Thyroid gland (tissue), 4 donors: Measurements from ENCODE around the gene PHLDB1. TPM values are rescaled to one million over a fixed set of nuclear protein-coding genes. Genes with fewer than 3 reads are reported as not detected.

Experiments
- DNase-seq, 2 donors: peaks; one replicate each; pipeline ENCODE4 v3.0.0-alpha.2; 2019
- H3K27ac ChIP-seq, 3 donors: fragments of 200-600 bp; sonication (generic); 1 replicate in 2 of 3; 2 replicates in 1 of 3; pipeline ENCODE4 v1.5.1; 2016 to 2019; ENCODE audit warnings: mild to moderate bottlenecking in 1 of 3, moderate library complexity in 1 of 3
- H3K27me3 ChIP-seq: fragments of 200-600 bp; sonication (generic); one replicate; pipeline ENCODE4 v1.5.1; 2019
- H3K36me3 ChIP-seq, 2 donors: fragments of 200-600 bp; sonication (generic); one replicate each; pipeline ENCODE4 v1.5.1; 2016 to 2019
- H3K4me1 ChIP-seq, 2 donors: fragments of 200-600 bp; sonication (generic); one replicate each; pipeline ENCODE4 v1.5.1; 2017 to 2019
- H3K4me3 ChIP-seq, 3 donors: fragments of 200-600 bp; sonication (generic); replicated peaks in 1 of 3; 1 replicate in 2 of 3; 2 replicates in 1 of 3; pipeline ENCODE4 v1.5.1; 2016; ENCODE audit warnings: mild to moderate bottlenecking in 1 of 3
- H3K9me3 ChIP-seq: fragments of 200-600 bp; sonication (generic); one replicate; pipeline ENCODE4 v1.5.1; 2017
- CTCF ChIP-seq, 6 experiments: fragments of 200-600 bp in 3 of 6; fragments of 450-650 bp in 3 of 6; sonication (generic) in 3 of 6; IDR thresholded peaks; one replicate each; pipeline ENCODE4 v1.5.1; 2016 to 2019; ENCODE audit warnings: antibody characterized with exemption in 6 of 6, mild to moderate bottlenecking in 2 of 6, inconsistent platforms in 1 of 6, moderate library complexity in 1 of 6
- POLR2A ChIP-seq, 2 donors: fragments of 450-650 bp; IDR thresholded peaks; one replicate each; pipeline ENCODE4 v1.6.1; 2017; ENCODE audit warnings: antibody characterized with exemption in 2 of 2, mild to moderate bottlenecking in 2 of 2, moderate library complexity in 1 of 2
- WGBS, 2 donors: methylation state at CpG; one replicate each; pipeline ENCODE4 v1.1.5; 2017; 5-methylcytosine and 5-hydroxymethylcytosine counted together
- intact Hi-C: fragments of 100-400 bp; cut with DNase I; formaldehyde crosslinking; loops from one replicate; pipeline ENCODE4 v1.15.1; 2023
- total RNA-seq, 4 donors: library from RNA; depleted of rRNA; stranded (reverse); fragments of >200 nt; gene quantifications; one replicate each; pipeline ENCODE4 v1.2.3, GENCODE V29; 2016

The PHLDB1 gene
- total RNA-seq, 4 donors from 2014 or later: 73.2 to 158 (median 120) TPM

GRCh38 chr11:118651820-118652219 is 44.4 kb downstream of the PHLDB1 start:
- DNase-seq: no peak

DNA sequence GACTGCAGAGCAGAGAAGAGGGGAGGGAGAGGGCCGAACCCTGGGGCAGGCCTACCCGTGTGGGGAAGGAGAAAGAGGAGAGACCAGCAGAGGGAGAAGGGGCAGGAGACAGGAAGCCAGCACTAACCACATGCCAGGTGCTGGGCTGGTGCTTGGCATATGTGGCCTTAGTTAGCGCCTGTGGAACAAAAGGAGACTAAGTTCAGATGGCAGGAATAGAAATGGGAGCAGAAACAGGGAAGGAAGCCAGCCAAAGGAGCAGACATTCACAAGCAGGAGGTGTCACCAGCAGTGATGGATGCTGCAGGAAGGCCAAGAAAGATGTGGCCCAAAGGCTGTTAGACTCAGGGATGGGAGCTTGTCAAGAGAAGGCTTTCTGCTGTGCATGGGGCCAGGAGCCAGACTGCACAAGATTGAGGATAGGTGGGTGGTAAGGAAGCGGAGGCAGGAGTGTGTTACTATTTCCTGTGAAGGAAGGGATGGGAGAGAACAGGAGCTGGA is 45.3 kb downstream of the PHLDB1 start:
- Histone ChIP-seq H3K4me3 (no peak overlapping the region), H3K27me3 (no peaks in the 10 kb centered on the region), H3K9me3 (no peaks in the 10 kb centered on the region), H3K4me1 (no peaks in the 10 kb centered on the region), H3K27ac (no peak overlapping the region), H3K36me3 (peaks cover 49 to 58% of the 10 kb centered on the region in 2 donors)
- DNase-seq: no peak
- intact Hi-C loops: no loop called here
- no peak for TF ChIP-seq CTCF (IDR thresholded peaks at IDR 0.05)
- TF ChIP-seq POLR2A (IDR thresholded peaks at IDR 0.05): no peak
- 75 to 80% methylated on average over 4 of the region's 4 CpGs for WGBS, 2 donors

More at GRCh38 chr11:118651820-118652219, 44.4 kb downstream of the PHLDB1 start:
- H3K4me3 ChIP-seq: no peak overlapping the region
- H3K4me1 ChIP-seq: no peaks in the 10 kb centered on the region
- no peaks in the 10 kb centered on the region for H3K9me3 ChIP-seq
- WGBS, 2 donors: 94 to 96% methylated on average over 3 of the region's 3 CpGs
- H3K27ac ChIP-seq: no peak overlapping the region
- H3K36me3 ChIP-seq: peaks cover 53 to 61% of the 10 kb centered on the region in 2 donors
- no peaks in the 10 kb centered on the region for H3K27me3 ChIP-seq
- TF ChIP-seq POLR2A (IDR thresholded peaks at IDR 0.05) (no peak), CTCF (IDR thresholded peaks at IDR 0.05) (no peak)
- intact Hi-C loops: no loop called here

DNA sequence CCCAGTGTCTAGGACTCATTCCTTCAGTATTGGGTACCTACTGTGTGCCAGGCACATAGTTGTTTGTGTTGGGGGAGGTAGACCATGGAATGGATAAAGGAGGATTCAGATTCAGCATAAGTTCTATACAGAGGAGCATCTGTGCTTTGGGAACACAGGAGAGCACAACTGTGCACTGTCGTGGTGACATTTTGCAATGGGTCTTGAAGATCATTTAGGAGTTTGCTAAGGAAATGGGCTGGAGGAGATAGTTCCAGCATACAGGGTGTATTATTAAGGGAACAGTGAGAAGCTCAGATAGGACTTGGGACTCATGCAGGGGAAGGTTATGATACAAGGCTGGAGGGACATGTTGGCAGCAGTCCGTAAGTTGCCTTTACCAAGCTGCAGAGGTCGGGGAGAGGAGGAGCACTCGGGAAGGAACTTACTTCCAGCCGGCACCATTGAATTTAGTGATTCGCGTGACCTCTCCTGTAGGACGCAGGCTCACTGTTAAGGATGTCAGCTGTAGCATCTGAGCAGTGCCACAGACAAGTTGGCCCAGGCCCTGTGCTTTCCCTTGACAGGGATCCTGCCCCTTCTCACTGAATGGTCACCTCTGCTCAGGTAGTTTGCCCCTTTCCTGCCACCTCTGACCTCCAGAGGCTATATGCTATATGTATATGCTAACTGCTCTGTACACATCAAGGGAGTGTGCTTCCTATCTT is 46.4 kb downstream of the PHLDB1 start:
- H3K36me3 ChIP-seq: peaks cover 43 to 49% of the 10 kb centered on the region in 2 donors
- 89 to 92% methylated on average over 8 of the region's 8 CpGs for WGBS, 2 donors
- H3K4me1 ChIP-seq: peaks cover 0 to 5% of the 10 kb centered on the region in 2 donors
- no peaks in the 10 kb centered on the region for H3K27me3 ChIP-seq
- intact Hi-C loops: no loop called here
- no peak overlapping the region for H3K4me3 ChIP-seq
- no peak overlapping the region for H3K27ac ChIP-seq
- DNase-seq: no peak
- TF ChIP-seq CTCF (IDR thresholded peaks at IDR 0.05): no peak
- TF ChIP-seq POLR2A (IDR thresholded peaks at IDR 0.05): no peak
- H3K9me3 ChIP-seq: no peaks in the 10 kb centered on the region

DNA sequence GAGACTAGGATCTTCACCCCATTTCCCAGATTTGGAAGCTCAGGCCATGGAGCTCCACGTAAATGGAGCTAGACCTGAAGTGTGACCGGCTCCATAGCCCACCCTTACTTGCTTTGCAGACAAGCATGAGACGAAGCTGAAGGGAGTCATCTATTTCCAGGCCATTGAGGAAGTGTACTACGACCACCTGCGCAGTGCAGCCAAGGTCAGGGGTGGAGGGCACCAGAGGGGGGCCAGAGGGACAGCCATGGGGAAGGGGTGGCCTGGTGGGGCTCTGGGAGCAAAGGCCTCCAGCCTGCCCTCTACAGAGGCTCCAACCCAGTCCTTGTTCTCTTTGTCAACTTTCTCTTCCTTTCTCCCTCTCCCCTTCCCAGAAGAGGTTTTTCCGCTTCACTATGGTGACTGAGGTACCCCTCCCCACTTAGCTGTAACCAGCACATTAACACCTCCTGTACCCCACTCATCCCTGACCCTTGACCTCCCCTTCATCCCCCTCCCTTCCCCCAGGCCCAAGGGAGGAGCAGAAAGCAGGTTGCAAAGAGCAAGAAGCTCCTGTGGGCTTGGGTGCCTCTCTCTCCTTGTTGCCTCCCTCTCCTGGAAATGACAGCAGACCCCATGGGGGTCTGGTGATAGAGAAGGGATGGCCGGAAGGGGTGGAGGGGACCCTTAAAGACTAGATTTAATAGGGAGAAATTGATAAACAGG is 48.2 kb downstream of the PHLDB1 start:
- Histone ChIP-seq H3K36me3 (peaks cover 27 to 39% of the 10 kb centered on the region in 2 donors), H3K9me3 (no peaks in the 10 kb centered on the region), H3K4me1 (peaks cover 0 to 18% of the 10 kb centered on the region in 2 donors), H3K27ac (no peak overlapping the region), H3K4me3 (no peak overlapping the region), H3K27me3 (no peaks in the 10 kb centered on the region)
- no peak for DNase-seq
- TF ChIP-seq POLR2A (IDR thresholded peaks at IDR 0.05) (no peak), CTCF (IDR thresholded peaks at IDR 0.05) (no peak)
- intact Hi-C loops: loop anchor here (5.0 kb wide), 1 partner anchor 48 kb away; the partner anchor contains the start of gene PHLDB1
- 91 to 94% methylated on average over 7 of the region's 7 CpGs for WGBS, 2 donors
